Subcutaneous abdominal adipose tissue (tissue), 5 donors: ENCODE results near the gene ZNF536.
"Not testable (repeated sequence)": the region's sequence is repeated elsewhere in the genome, so short reads cannot be mapped to it uniquely, and the experiment has no call there.

Experiments
- H3K27ac ChIP-seq: one replicate; pipeline ENCODE4 v1.7.0; 2013; ENCODE audit warnings: low read depth, mild to moderate bottlenecking, inconsistent platforms, low read length, moderate library complexity
- H3K27me3 ChIP-seq, 5 donors: one replicate each; pipeline ENCODE4 v1.7.0; 2013; ENCODE audit warnings: low read length in 5 of 5, inconsistent platforms in 1 of 5; ENCODE audit not compliant: control insufficient read depth in 5 of 5, insufficient read depth in 4 of 5
- H3K36me3 ChIP-seq, 5 donors: one replicate each; pipeline ENCODE4 v1.7.0; 2013; ENCODE audit warnings: low read length in 5 of 5; ENCODE audit not compliant: control insufficient read depth in 5 of 5, insufficient read depth in 5 of 5
- H3K4me1 ChIP-seq, 5 donors: one replicate each; pipeline ENCODE4 v1.7.0; 2013; ENCODE audit warnings: low read length in 5 of 5, mild to moderate bottlenecking in 3 of 5, moderate library complexity in 1 of 5; ENCODE audit not compliant: control insufficient read depth in 5 of 5, insufficient read depth in 5 of 5
- H3K4me3 ChIP-seq, 5 donors: one replicate each; pipeline ENCODE4 v1.7.0; 2013; ENCODE audit warnings: low read length in 5 of 5, low read depth in 1 of 5
- H3K9ac ChIP-seq, 5 donors: one replicate each; pipeline ENCODE4 v1.7.0; 2013; ENCODE audit warnings: low read length in 5 of 5, mild to moderate bottlenecking in 4 of 5, moderate library complexity in 3 of 5
- H3K9me3 ChIP-seq, 5 donors: one replicate each; pipeline ENCODE4 v1.7.0; 2013; ENCODE audit warnings: low read length in 5 of 5; ENCODE audit not compliant: control insufficient read depth in 5 of 5
- donor health status: healthy.
- donor health status: healthy.
- donor health status: healthy.
- donor health status: healthy.
- donor health status: healthy.

Gene ZNF536

DNA sequence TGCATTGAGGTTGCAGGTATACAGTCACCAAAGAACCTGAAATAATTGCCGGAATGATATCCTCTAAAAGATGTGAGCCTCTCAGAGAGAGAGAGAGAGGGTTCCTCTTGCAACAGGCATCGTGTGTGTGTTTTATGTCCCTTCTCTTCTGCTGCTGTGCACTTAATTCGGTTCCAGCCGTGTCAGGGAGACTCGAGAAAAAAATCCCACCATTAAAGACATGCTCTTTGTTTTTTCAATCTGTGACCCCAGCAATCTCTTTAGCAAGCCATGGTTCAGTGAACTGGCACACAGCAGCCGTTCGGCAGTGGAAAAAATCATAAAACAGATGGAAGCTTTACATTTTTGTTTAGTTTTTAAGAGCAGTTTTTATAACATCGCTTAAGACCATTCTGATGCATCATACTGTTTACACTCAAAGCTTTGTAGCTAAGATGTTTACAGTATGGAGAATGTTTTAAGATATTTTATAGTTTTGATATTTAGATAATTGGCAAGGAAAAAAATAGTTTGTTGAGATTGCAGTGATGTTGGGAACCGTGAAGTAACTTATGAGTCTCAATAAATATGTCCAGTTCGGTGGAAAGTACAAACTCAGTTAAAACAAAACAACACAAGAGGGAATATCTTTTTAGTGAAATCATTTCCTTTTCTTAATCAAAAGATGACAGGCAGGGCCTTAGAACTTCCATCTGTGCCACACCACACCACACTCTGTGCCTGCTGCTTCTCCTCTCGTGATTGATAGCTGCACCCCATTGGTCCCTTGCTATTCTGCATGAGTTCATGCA lies 31.2 kb upstream of the ZNF536 start:
- H3K9me3 ChIP-seq = no peaks in the 10 kb centered on the region
- no peak overlapping the region for H3K4me3 ChIP-seq
- H3K9ac ChIP-seq = no peak overlapping the region
- no peak overlapping the region for H3K27ac ChIP-seq
- no peaks in the 10 kb centered on the region for H3K36me3 ChIP-seq
- H3K4me1 ChIP-seq = no peaks in the 10 kb centered on the region
- peaks cover 0 to 5% (median 4%) of the 10 kb centered on the region in 5 donors for H3K27me3 ChIP-seq

DNA sequence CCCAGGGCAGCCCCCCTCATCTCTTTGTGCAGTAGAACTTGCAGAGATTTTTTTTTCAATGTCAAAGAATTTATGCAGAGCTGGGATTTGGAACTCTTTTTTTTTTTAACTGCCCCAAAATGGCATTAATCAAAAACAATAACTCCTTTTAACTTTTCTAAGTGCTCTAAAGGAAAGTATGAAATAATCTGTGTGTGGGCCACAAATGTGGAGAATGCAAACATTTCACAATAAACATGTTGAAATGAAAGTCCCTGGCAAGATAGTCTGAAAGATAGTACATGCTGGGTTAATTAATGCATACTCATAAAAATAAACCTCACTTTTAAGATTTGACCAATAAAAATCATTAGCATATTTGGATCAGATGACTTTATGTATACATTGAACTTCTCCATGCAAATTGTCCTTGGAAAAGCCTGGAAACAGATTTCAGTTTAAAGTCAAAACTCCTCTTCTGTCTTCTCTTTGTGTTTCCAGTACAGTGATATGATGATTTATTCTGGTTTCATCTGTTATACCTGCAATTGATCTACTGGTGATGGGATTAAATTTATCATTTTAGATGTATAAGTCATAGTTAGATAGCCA lies 30.5 kb upstream of the ZNF536 start:
- H3K27me3 ChIP-seq = peaks cover 0 to 5% (median 4%) of the 10 kb centered on the region in 5 donors
- no peak overlapping the region for H3K4me3 ChIP-seq
- H3K9ac ChIP-seq = no peak overlapping the region
- peaks cover 0 to 3% (median 0%) of the 10 kb centered on the region in 5 donors for H3K9me3 ChIP-seq
- H3K36me3 ChIP-seq = no peaks in the 10 kb centered on the region
- H3K27ac ChIP-seq = no peak overlapping the region
- H3K4me1 ChIP-seq = no peaks in the 10 kb centered on the region

DNA sequence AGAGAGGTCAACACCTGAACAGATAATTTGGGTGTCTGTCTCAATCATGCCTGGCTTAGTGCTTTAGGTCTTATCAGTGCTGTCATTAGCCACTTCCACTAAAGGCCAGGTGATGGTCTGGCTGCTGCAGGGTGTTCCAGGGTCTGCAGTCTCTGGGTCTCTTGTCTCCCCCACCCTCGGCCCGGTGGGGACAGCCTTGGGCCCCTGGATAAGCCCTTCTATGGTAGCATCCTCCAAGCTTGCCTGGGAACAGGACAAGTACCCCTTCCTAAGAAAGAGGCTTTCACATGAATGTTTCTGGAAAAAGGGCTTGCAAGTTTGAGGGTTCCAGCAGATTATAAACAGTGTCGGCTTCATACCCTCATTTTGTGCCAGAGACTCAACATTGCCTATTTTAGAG lies 29.3 kb upstream of the ZNF536 start:
- peaks cover 0 to 3% (median 0%) of the 10 kb centered on the region in 5 donors for H3K9me3 ChIP-seq
- H3K4me1 ChIP-seq = no peaks in the 10 kb centered on the region
- no peak overlapping the region for H3K27ac ChIP-seq
- peaks cover 0 to 5% (median 4%) of the 10 kb centered on the region in 5 donors for H3K27me3 ChIP-seq
- H3K36me3 ChIP-seq = no peaks in the 10 kb centered on the region
- no peak overlapping the region for H3K9ac ChIP-seq
- no peak overlapping the region for H3K4me3 ChIP-seq

DNA sequence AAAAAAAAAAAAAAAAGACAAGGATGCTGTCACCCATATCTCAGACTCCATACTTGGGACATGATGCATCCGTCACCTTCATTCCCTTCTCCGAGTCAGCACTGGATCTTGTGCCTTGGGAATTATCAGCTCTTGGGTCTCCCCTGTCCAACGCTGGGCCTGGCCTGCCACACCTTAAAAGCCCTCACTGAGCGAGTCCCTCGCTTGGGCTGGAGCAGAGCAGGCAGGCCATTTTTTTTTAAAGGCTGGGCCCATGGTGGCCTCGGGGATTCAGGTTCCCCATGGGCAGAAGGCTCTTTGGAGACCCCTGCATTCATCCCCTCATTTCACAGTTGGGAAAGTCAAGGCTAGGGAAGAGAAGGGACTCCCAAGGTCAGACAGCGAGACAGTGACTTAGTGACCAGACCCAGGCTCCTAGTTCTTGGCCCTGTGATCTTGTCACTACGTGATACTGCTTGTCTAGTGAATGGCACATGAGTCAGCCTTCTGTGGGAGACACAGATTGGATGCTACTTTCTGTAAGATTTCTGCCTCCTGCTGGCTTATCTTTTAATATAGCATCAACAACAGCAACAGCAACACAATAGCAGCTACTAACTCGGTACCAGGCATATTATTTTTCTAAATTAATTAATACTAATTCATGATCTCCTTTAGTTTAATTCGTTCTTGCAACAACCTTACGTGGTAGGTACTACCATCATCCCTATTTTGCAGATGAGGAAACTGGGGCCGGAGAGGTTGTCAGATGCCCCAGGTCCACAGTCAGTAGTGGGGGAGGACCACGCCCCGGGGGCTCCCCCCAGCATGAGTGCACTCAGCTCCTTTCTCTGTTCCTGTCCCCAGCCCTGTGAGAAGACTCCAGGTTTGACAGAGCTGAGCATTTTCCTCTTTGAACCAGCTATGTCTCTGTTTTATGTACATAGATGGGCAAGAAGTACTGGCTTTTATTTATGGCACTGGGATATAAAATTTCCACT lies 27.4 kb upstream of the ZNF536 start:
- no peaks in the 10 kb centered on the region for H3K4me1 ChIP-seq
- H3K36me3 ChIP-seq = no peaks in the 10 kb centered on the region
- no peak overlapping the region for H3K27ac ChIP-seq

DNA sequence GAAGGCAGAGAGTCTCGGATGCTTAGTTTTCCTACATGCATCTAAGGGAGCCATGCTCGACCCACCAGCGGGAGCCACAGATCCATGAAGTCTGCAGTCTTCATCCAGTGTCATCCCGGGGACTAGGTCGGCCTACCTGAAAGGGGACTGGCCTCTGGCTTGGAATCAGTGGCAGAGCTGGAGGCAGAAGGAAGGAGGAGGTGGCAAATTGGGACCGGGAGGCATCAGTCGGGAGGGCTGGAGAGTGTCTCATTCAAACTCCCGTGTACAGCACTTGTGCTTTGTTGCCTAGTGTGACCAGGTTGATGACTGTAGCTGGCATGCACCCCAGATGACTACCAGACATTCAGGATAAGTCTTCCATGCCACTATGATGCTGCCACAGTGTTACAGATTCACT lies 26.5 kb upstream of the ZNF536 start:
- no peak overlapping the region for H3K27ac ChIP-seq
- H3K9me3 ChIP-seq = peaks cover 0 to 3% (median 0%) of the 10 kb centered on the region in 5 donors

More for the DNA sequence above, 27.4 kb upstream of the ZNF536 start:
- H3K27me3 ChIP-seq = peaks cover 0 to 4% (median 0%) of the 10 kb centered on the region in 5 donors
- peaks cover 0 to 3% (median 0%) of the 10 kb centered on the region in 5 donors for H3K9me3 ChIP-seq
- no peak overlapping the region for H3K4me3 ChIP-seq
- no peak overlapping the region for H3K9ac ChIP-seq

DNA sequence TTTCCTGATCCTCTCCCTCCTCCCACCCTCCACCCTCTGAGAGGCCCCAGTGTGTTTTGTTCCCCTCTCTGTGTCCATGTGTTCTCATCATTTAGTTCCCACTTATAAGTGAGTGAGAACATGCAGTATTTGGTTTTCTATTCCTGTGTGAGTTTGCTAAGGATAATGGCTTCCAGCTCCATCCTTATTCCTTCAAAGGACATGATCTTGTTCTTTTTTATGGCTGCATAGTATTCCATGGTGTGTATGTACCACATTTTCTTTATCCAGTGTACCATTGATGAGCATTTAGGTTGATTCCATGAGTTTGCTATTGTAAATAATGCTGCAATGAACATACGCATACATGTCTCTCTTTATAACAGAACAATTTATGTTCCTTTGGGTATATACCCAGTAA lies 25.7 kb upstream of the ZNF536 start:
- H3K4me3 ChIP-seq, H3K36me3 ChIP-seq, H3K27ac ChIP-seq, H3K9ac ChIP-seq, H3K4me1 ChIP-seq, H3K9me3 ChIP-seq, H3K27me3 ChIP-seq: not testable (repeated sequence)

More for the DNA sequence above, 26.5 kb upstream of the ZNF536 start:
- Histone ChIP-seq H3K4me1 (no peaks in the 10 kb centered on the region), H3K36me3 (no peaks in the 10 kb centered on the region), H3K9ac (no peak overlapping the region), H3K27me3 (peaks cover 0 to 4% (median 0%) of the 10 kb centered on the region in 5 donors), H3K4me3 (no peak overlapping the region)

DNA sequence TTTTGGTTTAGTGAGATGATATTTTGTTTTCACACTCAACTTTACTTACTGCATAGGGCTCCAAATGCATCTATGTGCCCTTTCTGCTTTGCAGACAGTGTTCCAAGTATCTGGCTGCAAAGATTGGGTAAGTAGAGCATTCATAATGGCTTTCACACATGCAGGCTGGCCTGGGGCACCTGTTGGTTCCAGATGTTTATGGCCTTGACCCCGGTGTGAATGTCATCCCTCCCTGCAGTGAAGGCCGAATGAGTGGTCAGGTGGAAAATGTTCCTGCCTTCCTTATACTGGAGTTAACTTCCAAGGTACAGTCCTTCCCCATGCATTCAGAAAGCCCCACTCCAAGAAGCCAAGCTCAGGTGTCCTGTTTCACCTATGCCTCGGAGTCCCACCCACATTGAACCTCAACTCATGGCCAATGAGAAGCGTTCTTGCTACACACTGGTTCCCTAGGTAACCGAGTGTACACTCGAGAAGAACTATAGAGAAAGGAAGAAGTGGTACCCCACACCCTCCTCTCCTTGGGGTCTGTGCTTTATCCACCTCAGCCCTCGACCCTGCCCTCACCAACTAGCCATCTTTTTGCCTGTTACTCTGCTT lies 23.0 kb upstream of the ZNF536 start:
- Histone ChIP-seq H3K27ac (no peak overlapping the region), H3K4me1 (no peaks in the 10 kb centered on the region), H3K9ac (no peak overlapping the region), H3K27me3 (peaks cover 0 to 8% (median 0%) of the 10 kb centered on the region in 5 donors), H3K4me3 (no peak overlapping the region), H3K36me3 (no peaks in the 10 kb centered on the region), H3K9me3 (peaks cover 0 to 3% (median 0%) of the 10 kb centered on the region in 5 donors)

DNA sequence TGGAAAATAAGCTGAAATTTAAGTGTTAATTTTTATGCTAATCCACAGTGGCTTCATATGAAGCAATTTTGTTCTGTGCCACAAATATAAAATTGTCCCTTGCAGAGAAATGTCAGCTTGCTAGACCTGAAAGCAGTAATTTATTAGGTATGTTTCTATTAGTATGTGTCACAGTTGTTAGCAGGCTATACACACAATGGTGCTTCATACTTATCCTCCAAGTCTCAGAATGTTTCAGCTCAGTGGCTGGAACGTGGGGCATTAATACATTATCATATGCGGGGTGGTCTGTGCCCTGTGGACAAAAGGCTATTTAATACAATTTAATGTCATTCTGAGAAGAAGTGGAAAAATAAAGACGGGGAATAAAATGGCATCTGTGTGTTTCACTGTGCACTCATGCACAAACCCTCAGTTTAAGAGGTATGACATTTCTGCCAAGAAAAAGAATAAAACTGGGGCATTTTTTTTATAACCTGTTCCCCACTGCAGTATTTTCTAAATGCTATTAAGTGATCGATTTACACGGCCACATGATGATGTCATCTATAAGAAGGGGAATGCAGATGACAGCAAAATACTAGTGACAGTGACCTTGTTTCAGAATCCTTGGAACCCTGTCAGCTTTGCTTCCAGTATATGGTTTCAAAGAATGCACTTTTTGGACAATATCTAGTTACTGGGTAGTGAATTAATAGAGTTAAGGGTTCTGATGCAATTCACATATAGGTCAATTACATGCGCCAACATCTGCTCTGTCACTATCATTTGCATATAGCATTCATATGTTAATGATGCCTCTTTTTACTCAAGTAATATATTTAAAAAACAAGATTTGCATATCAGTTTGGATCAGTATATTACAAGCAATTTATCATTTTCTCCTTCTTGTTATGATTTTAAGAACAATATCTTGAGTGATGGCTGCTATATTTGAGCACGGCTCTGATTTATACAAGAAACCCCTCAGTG lies 21.2 kb upstream of the ZNF536 start:
- Histone ChIP-seq H3K36me3 (no peaks in the 10 kb centered on the region), H3K4me1 (no peaks in the 10 kb centered on the region), H3K4me3 (no peak overlapping the region)

DNA sequence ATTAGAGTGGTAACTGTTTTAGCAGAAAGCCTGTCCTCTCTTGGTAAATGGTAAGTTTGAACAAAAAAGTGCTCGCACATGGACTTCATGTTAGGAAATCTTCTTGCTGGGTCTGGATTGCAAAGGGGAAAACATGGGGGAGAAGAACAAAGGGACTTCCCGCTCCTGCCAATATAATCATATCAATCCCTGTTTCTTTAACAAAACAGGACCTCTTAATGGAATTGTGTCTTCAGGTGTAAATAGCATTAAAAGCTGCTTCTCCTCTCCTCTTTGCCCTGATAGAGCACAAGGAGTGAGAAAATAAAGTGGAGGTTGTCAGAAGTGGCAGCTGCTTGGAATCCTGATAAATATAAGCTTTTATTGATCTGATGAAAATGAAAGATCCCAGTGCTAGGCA lies 20.4 kb upstream of the ZNF536 start:
- no peak overlapping the region for H3K9ac ChIP-seq
- H3K4me3 ChIP-seq = no peak overlapping the region
- H3K4me1 ChIP-seq = no peaks in the 10 kb centered on the region
- no peaks in the 10 kb centered on the region for H3K9me3 ChIP-seq
- no peak overlapping the region for H3K27ac ChIP-seq
- H3K36me3 ChIP-seq = no peaks in the 10 kb centered on the region
- H3K27me3 ChIP-seq = peaks cover 0 to 8% (median 0%) of the 10 kb centered on the region in 5 donors

More for the DNA sequence above, 21.2 kb upstream of the ZNF536 start:
- peaks cover 0 to 3% (median 0%) of the 10 kb centered on the region in 5 donors for H3K9me3 ChIP-seq
- H3K27ac ChIP-seq = no peak overlapping the region
- H3K9ac ChIP-seq = no peak overlapping the region
- peaks cover 0 to 8% (median 0%) of the 10 kb centered on the region in 5 donors for H3K27me3 ChIP-seq
